GM18505 (cell line): ENCODE data around the gene PRMT3.
"Not testable (repeated sequence)": the region's sequence is repeated elsewhere in the genome, so short reads cannot be mapped to it uniquely, and the experiment has no call there.

Experiments used
- ATAC-seq: cut with Tn5 transposase; IDR thresholded peaks from one replicate; pipeline ENCODE4 v1.9.1; 2021; ENCODE audit not compliant: unreplicated experiment
- POLR2A ChIP-seq: IDR thresholded peaks from 4 replicates; pipeline ENCODE4 v1.6.1; 2011; ENCODE audit warnings: borderline replicate concordance; ENCODE audit not compliant: insufficient read depth, insufficient read length; ENCODE audit errors: extremely low read depth

PRMT3 gene

DNA sequence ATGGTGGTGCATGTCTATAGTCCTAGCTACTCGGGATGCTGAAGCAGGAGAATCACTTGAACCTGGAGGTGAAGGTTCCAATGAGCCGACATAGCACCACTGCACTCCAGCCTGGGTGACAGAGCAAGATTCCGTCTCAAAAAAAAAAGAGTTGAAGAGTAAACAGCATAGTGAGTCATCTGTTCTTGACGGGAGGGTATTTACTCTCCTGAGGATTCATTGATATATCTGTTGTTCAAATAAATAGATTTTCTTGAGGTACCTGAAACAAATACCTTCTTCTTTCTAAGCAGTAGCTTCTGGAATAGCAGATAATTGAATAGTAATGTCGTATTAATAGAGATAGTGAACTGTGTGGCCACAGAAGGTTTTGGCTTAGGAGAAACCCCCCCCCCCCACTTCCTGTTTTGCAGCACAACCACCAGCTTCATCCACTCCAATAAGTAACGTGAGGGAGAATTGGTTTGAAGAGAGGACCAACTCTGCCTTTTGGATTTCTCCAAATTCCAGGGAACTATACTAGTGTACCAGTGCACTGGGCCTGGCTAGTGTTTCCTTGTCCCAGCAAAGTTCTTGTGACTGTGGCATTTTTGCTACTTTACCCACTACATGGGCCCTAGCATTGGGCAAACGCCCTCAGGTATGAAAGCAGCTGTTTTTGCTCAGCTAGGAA, 90.0 kb downstream of the PRMT3 start:
- ATAC-seq, result no peak
- no peak for TF ChIP-seq POLR2A

DNA sequence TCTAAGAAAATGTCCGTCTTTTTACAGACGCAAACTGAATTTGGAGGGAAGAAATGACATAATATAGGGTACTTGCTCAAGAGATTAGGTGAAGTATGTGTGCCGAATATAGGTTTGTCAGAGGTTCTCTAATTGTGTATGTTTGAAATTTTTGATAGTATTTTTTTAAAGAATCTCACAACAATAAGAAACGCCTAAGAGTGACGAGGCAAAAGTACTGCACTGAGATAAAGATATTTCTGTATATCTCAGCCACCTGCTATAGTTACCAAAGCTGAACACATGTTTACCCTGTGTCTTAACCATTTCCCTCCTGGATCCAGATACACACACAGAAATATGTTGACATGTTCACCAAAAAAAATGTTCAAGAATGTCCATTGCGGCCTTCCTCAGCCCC, 92.0 kb downstream of the PRMT3 start:
- no peak for ATAC-seq
- TF ChIP-seq POLR2A, result no peak

DNA sequence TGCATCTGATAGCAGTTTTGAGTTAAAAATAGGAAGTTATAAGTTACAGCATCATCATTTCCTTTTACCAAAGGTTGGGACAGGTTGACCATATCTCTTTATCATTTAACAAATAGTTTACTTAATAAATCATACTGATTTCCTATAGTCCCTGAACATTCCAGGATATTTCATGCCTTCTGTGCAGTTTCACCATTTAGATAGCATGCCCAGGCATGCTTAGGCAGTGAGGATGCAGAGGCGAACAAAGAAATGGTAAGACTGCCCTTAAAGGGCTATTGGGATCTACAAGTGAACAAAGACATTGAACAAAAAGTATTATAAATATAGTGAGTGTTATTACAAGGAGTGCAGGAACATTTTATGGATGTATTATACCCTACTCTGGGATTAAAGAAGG, 96.4 kb downstream of the PRMT3 start:
- no peak for ATAC-seq
- no peak for TF ChIP-seq POLR2A

DNA sequence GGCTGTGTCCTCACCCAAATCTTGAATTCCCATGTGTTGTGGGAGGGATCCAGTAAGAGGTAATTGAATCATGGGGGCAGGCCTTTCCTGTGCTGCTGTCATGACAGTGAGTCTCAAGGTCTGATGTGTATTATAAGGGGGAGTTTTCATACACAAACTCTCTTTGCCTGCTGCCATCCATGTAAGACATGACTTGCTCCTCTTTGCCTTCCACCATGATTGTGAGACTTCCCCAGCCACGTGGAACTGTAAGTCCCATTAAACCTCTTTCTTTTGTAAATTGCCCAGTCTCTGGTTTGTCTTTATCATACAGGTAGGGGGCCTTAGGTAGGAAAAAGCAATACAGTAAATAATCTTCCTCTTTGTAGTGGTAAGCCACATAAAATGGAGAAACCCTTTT, 96.9 kb downstream of the PRMT3 start:
- not testable (repeated sequence) for ATAC-seq

DNA sequence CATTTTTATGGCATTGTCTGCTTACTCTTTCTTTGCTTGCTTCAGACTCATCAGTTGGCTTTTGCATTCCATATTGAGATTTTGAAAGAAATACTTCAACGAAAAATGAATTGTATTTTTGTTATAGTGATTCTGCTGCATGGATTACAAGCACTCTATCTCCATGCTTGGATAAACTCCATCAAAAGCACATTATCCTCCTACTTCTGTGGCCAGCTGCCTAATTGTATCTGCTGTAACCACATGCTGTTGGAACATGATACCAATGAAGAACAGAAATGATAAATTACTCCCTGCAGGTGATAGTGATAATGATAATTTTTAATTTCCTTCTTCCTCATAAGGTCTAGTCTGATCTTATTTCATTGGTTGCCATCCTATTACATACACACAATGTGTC, 100.8 kb downstream of the PRMT3 start:
- no peak for TF ChIP-seq POLR2A
- ATAC-seq, result no peak

DNA sequence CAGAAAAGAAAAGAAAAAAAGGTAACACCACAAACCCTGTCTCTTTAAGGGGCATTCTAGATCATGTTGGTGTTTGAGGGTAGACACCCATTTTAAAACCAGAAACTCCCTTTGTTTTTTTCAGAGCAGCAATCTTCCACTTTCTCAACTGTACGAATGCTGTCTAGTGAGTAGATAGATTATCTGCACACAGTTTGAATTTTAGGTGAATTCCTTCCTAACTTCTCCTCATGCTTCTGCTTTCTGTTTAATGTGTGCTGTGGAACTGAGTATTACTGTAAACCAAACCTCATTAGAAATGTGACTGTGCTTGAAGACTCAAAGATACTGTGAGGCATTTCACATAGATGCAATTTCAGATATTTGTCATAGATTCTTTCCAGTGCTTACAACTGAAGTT, 102.4 kb downstream of the PRMT3 start:
- TF ChIP-seq POLR2A, result no peak
- peak; percentile 73 for ATAC-seq

DNA sequence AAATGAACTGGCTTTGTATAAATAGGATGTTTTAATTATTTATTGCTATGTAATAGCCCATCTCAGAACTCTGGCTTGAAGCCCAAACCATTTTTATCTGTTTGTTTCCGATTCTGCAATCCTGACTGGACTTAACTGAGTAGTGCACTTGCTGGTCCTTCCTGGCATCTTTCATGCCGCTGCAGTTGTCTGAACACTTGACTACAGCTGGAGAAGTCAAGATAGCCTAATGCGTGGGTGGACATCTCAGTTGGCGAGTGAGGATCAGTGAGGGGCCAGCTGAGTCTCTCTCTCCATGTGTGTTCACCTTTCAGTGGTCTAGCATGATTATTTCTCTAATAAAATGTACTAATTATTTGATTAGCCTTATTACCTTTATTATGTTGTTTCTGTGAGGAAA, 105.8 kb downstream of the PRMT3 start:
- ATAC-seq, result no peak
- no peak for TF ChIP-seq POLR2A

DNA sequence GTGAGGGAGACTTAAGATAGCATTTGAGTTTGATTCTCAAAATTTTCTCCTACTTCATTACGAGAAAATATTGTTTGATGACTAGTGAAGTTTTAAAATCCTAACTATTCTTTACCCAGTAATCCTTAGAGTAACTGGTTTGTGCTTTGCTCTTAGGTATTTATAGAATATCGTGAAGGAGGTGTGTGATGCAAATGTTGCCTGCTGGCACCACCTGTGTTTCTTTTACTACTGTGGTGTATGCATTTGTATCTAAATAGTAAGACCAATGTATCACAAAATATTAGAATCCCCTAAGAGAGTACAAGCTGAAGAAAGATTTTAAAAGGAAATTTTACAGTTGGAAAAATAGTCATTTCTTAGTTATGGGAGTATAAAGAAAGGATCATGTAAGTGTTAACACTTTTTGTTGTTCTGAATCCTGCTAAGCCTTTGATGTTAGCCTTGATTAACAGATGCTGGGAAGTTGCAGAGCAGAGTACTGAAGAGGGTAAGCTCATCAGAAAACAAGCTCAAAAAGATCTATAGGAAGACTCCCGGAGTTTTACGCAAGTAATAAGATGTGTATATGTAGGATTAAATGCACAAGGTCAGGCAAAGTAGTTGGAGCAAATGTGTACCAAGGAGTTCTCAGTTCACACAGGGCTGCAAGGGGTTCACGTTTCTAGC, 109.7 kb downstream of the PRMT3 start:
- no peak for ATAC-seq
- TF ChIP-seq POLR2A, result no peak

DNA sequence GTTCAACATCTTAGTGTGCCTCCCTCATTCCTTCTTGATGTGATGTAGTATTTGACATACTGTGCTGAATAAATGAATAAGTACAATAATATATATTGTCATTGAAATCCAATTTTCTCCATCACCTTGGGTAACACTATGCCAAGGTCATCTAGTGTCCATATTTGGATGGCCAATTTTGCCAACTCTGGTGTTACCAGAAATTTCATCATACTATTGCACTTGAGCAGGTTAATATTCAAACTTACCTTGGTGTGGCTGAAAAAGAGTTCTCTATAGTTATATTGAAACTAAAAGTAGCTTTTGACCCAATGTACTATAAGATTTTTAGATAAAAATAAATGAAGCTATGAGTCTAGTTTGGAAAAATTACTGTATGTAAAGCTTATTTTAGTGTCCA, 113.7 kb downstream of the PRMT3 start:
- no peak for TF ChIP-seq POLR2A
- peak; percentile 52 for ATAC-seq

DNA sequence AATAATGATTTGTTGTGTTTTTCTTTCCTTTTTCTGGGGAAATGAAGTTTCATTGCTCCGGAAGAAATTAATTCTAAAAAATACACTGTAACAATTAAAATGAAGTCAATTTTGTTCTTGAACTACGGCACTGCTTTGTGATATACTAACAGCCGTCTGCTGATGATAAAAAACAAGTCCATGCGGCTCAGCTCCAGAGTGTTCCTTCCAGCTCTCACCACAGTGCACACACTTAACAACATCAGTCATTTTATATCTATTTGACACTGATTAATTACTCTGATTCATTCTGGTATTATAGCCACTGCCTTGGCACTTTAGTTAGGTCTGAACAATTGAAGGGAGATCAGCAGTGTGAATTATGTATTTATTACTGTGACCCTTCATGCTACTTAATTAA, 114.5 kb downstream of the PRMT3 start:
- TF ChIP-seq POLR2A, result no peak
- ATAC-seq, result no peak

DNA sequence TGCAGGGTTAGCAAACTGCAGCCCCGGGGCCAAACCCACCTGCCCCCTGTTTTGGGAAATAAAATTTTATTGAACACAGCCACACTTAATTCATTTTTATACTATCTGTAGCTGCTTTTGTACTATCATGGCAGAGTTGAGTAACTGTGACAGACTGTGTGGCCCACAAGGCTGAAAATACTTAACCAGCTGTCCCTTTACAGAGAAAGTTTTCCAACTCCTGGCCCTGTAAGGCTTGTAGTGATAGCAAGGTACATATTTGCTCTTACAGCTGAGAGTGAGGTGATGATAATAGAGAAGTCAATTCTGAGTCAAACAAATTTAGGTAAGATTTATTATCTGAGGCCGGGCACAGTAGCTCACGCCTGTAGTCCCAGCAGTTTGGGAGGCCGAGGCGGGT, 124.5 kb downstream of the PRMT3 start:
- TF ChIP-seq POLR2A, result no peak
- ATAC-seq, result no peak

DNA sequence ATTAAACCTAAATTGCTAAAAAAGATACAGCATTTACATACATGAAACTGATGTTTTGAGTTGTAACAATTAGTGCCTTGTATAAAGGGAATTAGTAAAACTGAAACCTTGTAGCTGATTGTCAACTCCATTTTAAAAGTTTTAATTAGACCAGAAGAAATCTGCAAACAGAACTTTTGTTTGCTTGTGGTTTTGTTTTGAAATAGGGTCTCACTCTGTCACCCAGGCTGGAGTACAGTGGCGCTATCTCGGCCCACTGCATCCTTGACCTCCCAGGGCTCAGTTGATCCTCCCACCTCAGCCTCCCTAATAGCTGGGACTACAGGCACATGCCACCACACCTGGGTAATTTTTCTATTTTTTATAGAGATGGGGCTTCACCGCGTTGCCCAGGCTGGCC, 125.4 kb downstream of the PRMT3 start:
- no peak for ATAC-seq

DNA sequence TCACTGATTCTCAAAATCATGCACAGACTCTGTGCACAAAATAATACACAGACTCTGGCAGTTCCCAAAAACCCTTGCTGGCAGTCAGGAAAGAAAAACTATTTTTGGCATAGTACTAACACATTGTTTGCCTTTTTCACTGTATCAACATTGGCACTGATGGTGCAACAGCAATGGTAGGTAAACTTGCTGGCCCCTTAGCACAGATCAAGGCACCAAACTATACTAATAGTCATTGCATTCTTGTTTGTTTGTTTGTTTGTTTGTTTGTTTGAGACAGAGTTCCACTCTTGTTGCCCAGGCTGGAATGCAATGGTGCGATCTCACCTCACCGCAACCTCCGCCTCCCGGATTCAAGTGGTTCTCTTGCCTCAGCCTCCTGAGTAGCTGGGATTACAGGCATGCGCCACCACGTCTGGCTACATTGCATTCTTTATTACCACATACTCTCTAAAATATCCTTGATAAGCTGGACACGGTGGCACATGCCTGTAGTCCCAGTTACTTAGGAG, 130.9 kb downstream of the PRMT3 start:
- no peak for TF ChIP-seq POLR2A
- ATAC-seq, result no peak

More for the DNA sequence above, 125.4 kb downstream of the PRMT3 start:
- no peak for TF ChIP-seq POLR2A

DNA sequence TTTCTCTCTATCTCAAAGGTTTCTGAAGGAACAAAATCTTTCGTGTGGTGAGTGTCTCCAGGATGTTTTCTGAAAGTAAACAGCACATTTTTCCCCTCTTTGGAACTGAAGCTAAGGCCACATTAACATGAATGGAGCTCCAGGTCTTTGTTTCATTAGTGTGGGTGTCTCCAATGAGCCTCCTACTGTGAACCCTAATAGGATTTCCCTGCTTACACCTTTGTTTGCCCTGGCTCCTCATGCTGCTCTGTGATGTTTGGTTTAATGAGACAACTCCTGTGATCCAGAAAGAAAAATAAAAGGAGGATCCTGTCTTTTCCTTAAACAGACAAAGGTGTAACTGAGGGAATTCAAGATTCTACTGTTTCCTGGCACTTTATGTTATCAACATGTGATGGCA, 135.0 kb downstream of the PRMT3 start:
- TF ChIP-seq POLR2A, result no peak

More for the DNA sequence above, 135.0 kb downstream of the PRMT3 start:
- ATAC-seq, result no peak
